Measurements from ENCODE around the gene KCNIP1. TPM values are rescaled to one million over a fixed set of nuclear protein-coding genes. Genes with fewer than 3 reads are reported as not detected.

The KCNIP1 gene
- total RNA-seq, 1 donor from 2014 or later, result 0.45 TPM

DNA sequence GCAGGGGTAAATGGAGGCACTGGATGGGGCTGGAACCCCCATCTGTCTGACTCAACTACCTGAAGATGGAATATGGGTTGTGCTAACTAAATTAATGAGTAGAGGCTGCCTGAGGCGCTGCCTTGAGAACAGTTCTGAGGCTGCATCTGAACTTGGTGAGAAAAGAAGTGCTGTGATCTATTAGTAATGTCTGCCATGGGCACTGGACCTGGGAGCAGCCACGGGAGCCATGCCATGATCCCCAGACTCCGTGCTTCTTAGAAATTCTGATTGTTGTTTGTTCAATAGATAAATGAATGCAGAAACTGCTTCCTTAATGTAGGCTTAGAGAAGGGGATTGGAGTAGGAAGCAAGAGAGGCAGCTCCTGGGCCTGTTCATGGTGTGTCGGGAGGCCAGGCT lies 80.2 kb downstream of the KCNIP1 start:
- FAIRE-seq, result no peak
- Mint-ChIP-seq H3K4me1 (ENCODE audit: low read depth, unreplicated experiment) (peaks cover 18% of the 10 kb centered on the region), H3K9me3 (ENCODE audit: unreplicated experiment) (peaks cover 4% of the 10 kb centered on the region), H3K27ac (ENCODE audit: unreplicated experiment) (no peak overlapping the region), H3K36me3 (ENCODE audit: low read depth, unreplicated experiment) (peaks cover 3% of the 10 kb centered on the region), H3K4me3 (ENCODE audit: unreplicated experiment) (no peak overlapping the region), H3K27me3 (ENCODE audit: low read depth, unreplicated experiment) (peaks cover 6% of the 10 kb centered on the region)
- Histone ChIP-seq H3K79me2 (ENCODE audit: insufficient read depth, low read length) (no peaks in the 10 kb centered on the region), H4K20me1 (ENCODE audit: insufficient read depth, low read length) (no peaks in the 10 kb centered on the region), H3K9ac (ENCODE audit: low read length) (no peak overlapping the region), H3K4me2 (ENCODE audit: low read length) (no peak overlapping the region), H3K36me3 (ENCODE audit: insufficient read depth, low read length) (no peaks in the 10 kb centered on the region), H3K9me3 (ENCODE audit: insufficient read depth, low read depth, low read length) (no peaks in the 10 kb centered on the region), H3K27ac (ENCODE audit: low read depth, low read length) (no peak overlapping the region), H3K27me3 (ENCODE audit: insufficient read depth, low read length) (peaks cover 3% of the 10 kb centered on the region), H2AFZ (ENCODE audit: low read depth, low read length) (no peak overlapping the region), H3K4me1 (ENCODE audit: insufficient read depth, low read length) (no peaks in the 10 kb centered on the region), H3K4me3 (ENCODE audit: insufficient read depth, low read depth, low read length) (no peak overlapping the region)
- DNase-seq (ENCODE audit: low read depth), result no peak
- TF ChIP-seq, protein P1, sequence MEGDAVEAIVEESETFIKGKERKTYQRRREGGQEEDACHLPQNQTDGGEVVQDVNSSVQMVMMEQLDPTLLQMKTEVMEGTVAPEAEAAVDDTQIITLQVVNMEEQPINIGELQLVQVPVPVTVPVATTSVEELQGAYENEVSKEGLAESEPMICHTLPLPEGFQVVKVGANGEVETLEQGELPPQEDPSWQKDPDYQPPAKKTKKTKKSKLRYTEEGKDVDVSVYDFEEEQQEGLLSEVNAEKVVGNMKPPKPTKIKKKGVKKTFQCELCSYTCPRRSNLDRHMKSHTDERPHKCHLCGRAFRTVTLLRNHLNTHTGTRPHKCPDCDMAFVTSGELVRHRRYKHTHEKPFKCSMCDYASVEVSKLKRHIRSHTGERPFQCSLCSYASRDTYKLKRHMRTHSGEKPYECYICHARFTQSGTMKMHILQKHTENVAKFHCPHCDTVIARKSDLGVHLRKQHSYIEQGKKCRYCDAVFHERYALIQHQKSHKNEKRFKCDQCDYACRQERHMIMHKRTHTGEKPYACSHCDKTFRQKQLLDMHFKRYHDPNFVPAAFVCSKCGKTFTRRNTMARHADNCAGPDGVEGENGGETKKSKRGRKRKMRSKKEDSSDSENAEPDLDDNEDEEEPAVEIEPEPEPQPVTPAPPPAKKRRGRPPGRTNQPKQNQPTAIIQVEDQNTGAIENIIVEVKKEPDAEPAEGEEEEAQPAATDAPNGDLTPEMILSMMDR (IDR thresholded peaks at IDR 0.05; ENCODE audit: insufficient read depth, low read depth, low read length), result no peak
- no peak for TF ChIP-seq EZH2 (IDR thresholded peaks at IDR 0.05; ENCODE audit: insufficient read depth, low read length)

DNA sequence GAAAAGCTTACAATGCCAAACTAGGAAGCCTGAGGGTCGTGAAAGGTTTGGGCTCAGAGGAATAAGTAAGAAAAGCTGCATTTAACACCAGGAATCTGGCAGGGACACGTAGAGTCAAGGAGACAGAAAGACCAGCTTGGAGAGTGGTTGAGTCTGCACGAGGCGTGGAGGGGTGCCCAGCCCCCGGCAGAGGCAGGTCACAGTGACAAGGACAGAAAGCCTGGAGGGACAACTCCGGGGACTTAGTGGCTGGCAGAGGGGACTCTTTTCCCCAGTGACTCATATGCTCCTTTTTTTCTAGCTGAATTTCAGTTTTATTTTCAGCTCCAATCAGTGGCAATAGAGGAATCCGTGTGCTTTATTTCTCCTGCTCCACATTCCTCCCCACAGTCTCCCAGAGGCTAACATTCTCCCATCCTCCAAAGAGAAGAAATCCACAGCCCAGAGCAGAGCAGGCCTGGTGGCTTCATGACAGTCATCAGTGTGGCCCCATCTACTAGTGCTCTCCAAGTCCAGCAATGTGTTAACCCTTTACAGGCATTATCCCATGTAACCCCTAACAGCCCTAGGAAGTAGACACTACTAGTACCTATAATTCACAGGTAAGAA lies 80.7 kb downstream of the KCNIP1 start:
- peaks cover 3% of the 10 kb centered on the region for H3K27me3 ChIP-seq (ENCODE audit: insufficient read depth, low read length)
- TF ChIP-seq, protein P1 (IDR thresholded peaks at IDR 0.05; ENCODE audit: insufficient read depth, low read depth, low read length), result no peak
- no peak for TF ChIP-seq EZH2 (IDR thresholded peaks at IDR 0.05; ENCODE audit: insufficient read depth, low read length)
- no peak overlapping the region for H3K4me3 ChIP-seq (ENCODE audit: insufficient read depth, low read depth, low read length)
- H3K36me3 ChIP-seq (ENCODE audit: insufficient read depth, low read length), result no peaks in the 10 kb centered on the region
- no peak overlapping the region for H3K27ac Mint-ChIP-seq (ENCODE audit: unreplicated experiment)
- peaks cover 6% of the 10 kb centered on the region for H3K27me3 Mint-ChIP-seq (ENCODE audit: low read depth, unreplicated experiment)
- peaks cover 4% of the 10 kb centered on the region for H3K9me3 Mint-ChIP-seq (ENCODE audit: unreplicated experiment)
- no peak overlapping the region for H3K9ac ChIP-seq (ENCODE audit: low read length)
- FAIRE-seq, result no peak
- H2AFZ ChIP-seq (ENCODE audit: low read depth, low read length), result peak overlapping the region; percentile 4
- peaks cover 3% of the 10 kb centered on the region for H3K36me3 Mint-ChIP-seq (ENCODE audit: low read depth, unreplicated experiment)
- no peaks in the 10 kb centered on the region for H4K20me1 ChIP-seq (ENCODE audit: insufficient read depth, low read length)
- no peak for DNase-seq (ENCODE audit: low read depth)
- H3K4me3 Mint-ChIP-seq (ENCODE audit: unreplicated experiment), result no peak overlapping the region
- H3K9me3 ChIP-seq (ENCODE audit: insufficient read depth, low read depth, low read length), result no peaks in the 10 kb centered on the region
- H3K4me2 ChIP-seq (ENCODE audit: low read length), result no peak overlapping the region
- no peaks in the 10 kb centered on the region for H3K4me1 ChIP-seq (ENCODE audit: insufficient read depth, low read length)
- no peaks in the 10 kb centered on the region for H3K79me2 ChIP-seq (ENCODE audit: insufficient read depth, low read length)
- no peak overlapping the region for H3K27ac ChIP-seq (ENCODE audit: low read depth, low read length)
- peaks cover 18% of the 10 kb centered on the region for H3K4me1 Mint-ChIP-seq (ENCODE audit: low read depth, unreplicated experiment)

DNA sequence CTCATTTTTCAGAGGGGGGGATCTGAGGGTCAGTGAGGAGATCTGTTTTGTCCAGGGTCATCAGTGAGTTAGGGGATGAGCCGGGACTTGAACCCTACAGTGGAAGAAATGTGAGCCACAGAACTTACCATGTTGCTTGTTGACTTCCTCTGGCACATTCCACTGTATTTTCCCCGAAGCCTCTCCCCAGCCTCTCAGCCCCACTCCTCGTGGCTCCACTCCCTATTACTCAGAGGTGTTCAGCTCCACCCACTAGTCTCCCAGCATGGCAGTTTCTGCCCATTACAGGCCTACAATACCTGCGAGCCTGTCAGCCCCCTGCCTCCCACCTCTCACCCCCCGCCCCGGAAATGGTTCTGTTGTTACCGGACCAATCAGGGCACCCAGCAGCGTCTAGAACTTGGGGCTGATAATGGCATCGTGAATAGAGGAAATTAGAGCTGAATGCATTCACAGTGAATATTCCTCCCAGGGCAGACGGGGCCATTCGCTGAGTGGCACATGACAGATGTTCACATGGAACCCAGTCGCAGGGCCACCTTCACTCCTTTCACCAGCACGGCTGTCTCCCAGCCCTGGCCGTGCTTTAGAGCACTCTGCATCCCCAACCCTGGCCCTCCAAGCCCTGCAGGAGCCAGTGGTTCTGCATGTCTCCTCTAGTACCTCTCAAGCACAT lies 81.6 kb downstream of the KCNIP1 start:
- no peak overlapping the region for H3K27ac ChIP-seq (ENCODE audit: low read depth, low read length)
- H3K27me3 Mint-ChIP-seq (ENCODE audit: low read depth, unreplicated experiment), result peaks cover 6% of the 10 kb centered on the region
- TF ChIP-seq EZH2 (IDR thresholded peaks at IDR 0.05; ENCODE audit: insufficient read depth, low read length), result no peak
- TF ChIP-seq, protein P1 (IDR thresholded peaks at IDR 0.05; ENCODE audit: insufficient read depth, low read depth, low read length), result no peak
- no peaks in the 10 kb centered on the region for H3K4me1 ChIP-seq (ENCODE audit: insufficient read depth, low read length)
- H3K9me3 ChIP-seq (ENCODE audit: insufficient read depth, low read depth, low read length), result no peaks in the 10 kb centered on the region
- H3K36me3 Mint-ChIP-seq (ENCODE audit: low read depth, unreplicated experiment), result peaks cover 3% of the 10 kb centered on the region
- H3K4me1 Mint-ChIP-seq (ENCODE audit: low read depth, unreplicated experiment), result peaks cover 18% of the 10 kb centered on the region
- H3K4me3 ChIP-seq (ENCODE audit: insufficient read depth, low read depth, low read length), result no peak overlapping the region
- H3K9me3 Mint-ChIP-seq (ENCODE audit: unreplicated experiment), result peaks cover 6% of the 10 kb centered on the region
- H3K27ac Mint-ChIP-seq (ENCODE audit: unreplicated experiment), result no peak overlapping the region
- peaks cover 3% of the 10 kb centered on the region for H3K27me3 ChIP-seq (ENCODE audit: insufficient read depth, low read length)
- H3K36me3 ChIP-seq (ENCODE audit: insufficient read depth, low read length), result no peaks in the 10 kb centered on the region
- H3K4me2 ChIP-seq (ENCODE audit: low read length), result no peak overlapping the region
- FAIRE-seq, result no peak
- no peaks in the 10 kb centered on the region for H3K79me2 ChIP-seq (ENCODE audit: insufficient read depth, low read length)
- H4K20me1 ChIP-seq (ENCODE audit: insufficient read depth, low read length), result no peaks in the 10 kb centered on the region
- no peak overlapping the region for H3K9ac ChIP-seq (ENCODE audit: low read length)
- no peak overlapping the region for H3K4me3 Mint-ChIP-seq (ENCODE audit: unreplicated experiment)
- H2AFZ ChIP-seq (ENCODE audit: low read depth, low read length), result no peak overlapping the region
- no peak for DNase-seq (ENCODE audit: low read depth)
